A673 (cell line): ENCODE measurements around the gene HLA-DQA2. TPM values are rescaled to one million over a fixed set of nuclear protein-coding genes. Genes with fewer than 3 reads are reported as not detected.
"Not testable (repeated sequence)": the region's sequence is repeated elsewhere in the genome, so short reads cannot be mapped to it uniquely, and the experiment has no call there.

ENCODE experiments used
- BruUV-seq: library from RNA; stranded (reverse); fragments of 400-500 nt; replicated peaks from 2 replicates; lab custom pipeline; 2021; lab: Mats Ljungman, UMichigan
- CTCF ChIA-PET: fragments of 300-600 bp; sonication (Branson Sonifier 250); formaldehyde crosslinking; loops from one replicate; lab custom pipeline; 2022; ENCODE audit warnings: antibody characterized with exemption; lab: Charles Lee
- POLR2A ChIA-PET: fragments of 300-600 bp; sonication (Branson Sonifier 250); formaldehyde crosslinking; loops from one replicate; lab custom pipeline; 2022; ENCODE audit warnings: antibody characterized with exemption; ENCODE audit not compliant: low non-redundant PET; lab: Charles Lee
- DNase-seq: peaks from one replicate; pipeline ENCODE4 v3.0.0-alpha.2; 2015; ENCODE audit warnings: low spot score
- H3K27ac ChIP-seq: fragments of 200-600 bp; sonication (generic); 2 replicates; pipeline ENCODE4 v1.5.1; 2016; ENCODE audit warnings: mixed run types, low read depth, mild to moderate bottlenecking, mixed read lengths, antibody characterized with exemption, low read length; ENCODE audit not compliant: poor library complexity, severe bottlenecking
- H3K27me3 ChIP-seq: fragments of 200-600 bp; sonication (generic); replicated peaks from 2 replicates; pipeline ENCODE4 v1.6.1; 2017; ENCODE audit warnings: mixed run types, low read depth, mild to moderate bottlenecking, mixed read lengths, antibody characterized with exemption, low read length; ENCODE audit not compliant: insufficient read depth, poor library complexity
- H3K36me3 ChIP-seq: fragments of 200-600 bp; sonication (generic); 2 replicates; pipeline ENCODE4 v1.6.1; 2016; ENCODE audit warnings: mixed run types, mild to moderate bottlenecking, mixed read lengths, antibody characterized with exemption, low read length; ENCODE audit not compliant: insufficient read depth, poor library complexity, severe bottlenecking
- H3K4me1 ChIP-seq: fragments of 200-600 bp; sonication (generic); 2 replicates; pipeline ENCODE4 v1.6.1; 2017; ENCODE audit warnings: mixed run types, mild to moderate bottlenecking, mixed read lengths, antibody characterized with exemption, low read length; ENCODE audit not compliant: insufficient read depth, poor library complexity, severe bottlenecking
- H3K4me3 ChIP-seq: fragments of 200-600 bp; sonication (generic); 2 replicates; pipeline ENCODE4 v1.5.1; 2016; ENCODE audit warnings: low read depth, mixed run types, mild to moderate bottlenecking, mixed read lengths, low read length; ENCODE audit not compliant: poor library complexity, severe bottlenecking
- H3K9me3 ChIP-seq: fragments of 200-600 bp; sonication (generic); 2 replicates; pipeline ENCODE4 v1.6.1; 2016; ENCODE audit warnings: mixed run types, low read depth, mild to moderate bottlenecking, mixed read lengths, antibody characterized with exemption, low read length; ENCODE audit not compliant: poor library complexity, severe bottlenecking
- CTCF ChIP-seq: fragments of 300-800, 200-600 bp; sonication (generic); conservative IDR thresholded peaks from 2 replicates; pipeline ENCODE4 v1.5.1; 2017; ENCODE audit warnings: low read depth, mild to moderate bottlenecking, antibody characterized with exemption, low read length, moderate library complexity, mixed read lengths
- EZH2 ChIP-seq: fragments of 200-600 bp; sonication (generic); IDR thresholded peaks from 2 replicates; pipeline ENCODE4 v1.6.1; 2017; ENCODE audit warnings: borderline replicate concordance, low read depth, mild to moderate bottlenecking, mixed read lengths, antibody characterized with exemption, low read length; ENCODE audit not compliant: poor library complexity, severe bottlenecking
- intact Hi-C: fragments of 100-400 bp; cut with micrococcal nuclease; formaldehyde crosslinking; loops from one replicate; pipeline ENCODE4 v1.10.0; 2022; ENCODE audit not compliant: unreplicated experiment
- total RNA-seq: library from RNA; stranded (reverse); gene quantifications from 2 replicates; pipeline ENCODE4 v1.2.3, GENCODE V29; 2021

Gene HLA-DQA2
- total RNA-seq, 1 experiment from 2014 or later: not detected

GRCh38 chr6:32700391-32701040, 40.7 kb upstream of the HLA-DQA2 start:
- POLR2A ChIA-PET: no interaction called here
- H3K4me1 ChIP-seq: no peaks in the 10 kb centered on the region
- H3K27me3 ChIP-seq: peaks cover 43% of the 10 kb centered on the region
- intact Hi-C loops: loop anchor here (2.0 to 5.0 kb wide), 2 partner anchors 268 to 288 kb away; no protein-coding TSS in a partner anchor
- peak; percentile 69 for TF ChIP-seq CTCF
- TF ChIP-seq EZH2: no peak
- no peaks in the 10 kb centered on the region for H3K9me3 ChIP-seq
- DNase-seq: peak; percentile 69
- H3K36me3 ChIP-seq: no peaks in the 10 kb centered on the region
- BruUV-seq: no TSS peak
- H3K4me3 ChIP-seq: no peak overlapping the region
- no peak overlapping the region for H3K27ac ChIP-seq
- CTCF ChIA-PET: interaction anchor here (0.8 to 1.6 kb wide), 4 partner anchors 78 to 287 kb away, joined by 3 to 6 read pairs (median 4); no protein-coding TSS in a partner anchor

- Histone ChIP-seq H3K4me3 (no peak overlapping the region), H3K36me3 (no peaks in the 10 kb centered on the region), H3K9me3 (no peaks in the 10 kb centered on the region), H3K4me1 (no peaks in the 10 kb centered on the region), H3K27me3 (peaks cover 24% of the 10 kb centered on the region), H3K27ac (no peak overlapping the region)
- POLR2A ChIA-PET: no interaction called here
- CTCF ChIA-PET: no interaction called here
- DNase-seq: no peak
- no peak for TF ChIP-seq EZH2
- TF ChIP-seq CTCF: no peak
- no TSS peak for BruUV-seq
- intact Hi-C loops: loop anchor here (5.0 kb wide), 1 partner anchor 271 kb away; no protein-coding TSS in a partner anchor
Measured at GRCh38 chr6:32703347-32703746, 37.8 kb upstream of the HLA-DQA2 start.

GRCh38 chr6:32705164-32705563, 36.0 kb upstream of the HLA-DQA2 start:
- BruUV-seq, intact Hi-C loops, DNase-seq, H3K9me3 ChIP-seq, H3K27ac ChIP-seq, H3K4me3 ChIP-seq, POLR2A ChIA-PET, H3K4me1 ChIP-seq, CTCF ChIA-PET, H3K36me3 ChIP-seq: not testable (repeated sequence)
- peaks cover 16% of the 10 kb centered on the region for H3K27me3 ChIP-seq

GRCh38 chr6:32709625-32710024, 31.6 kb upstream of the HLA-DQA2 start:
- H3K4me3 ChIP-seq: no peak overlapping the region
- no peak overlapping the region for H3K27ac ChIP-seq
- no TSS peak for BruUV-seq
- DNase-seq: no peak
- TF ChIP-seq EZH2: no peak
- no peak for TF ChIP-seq CTCF
- H3K27me3 ChIP-seq: peaks cover 5% of the 10 kb centered on the region
- ChIA-PET POLR2A (no interaction called here), CTCF (no interaction called here)
- intact Hi-C loops: no loop called here
- H3K36me3 ChIP-seq: no peaks in the 10 kb centered on the region
- H3K4me1 ChIP-seq: no peaks in the 10 kb centered on the region
- no peaks in the 10 kb centered on the region for H3K9me3 ChIP-seq
